Measurements from ENCODE around the gene FILIP1L. TPM values are rescaled to one million over a fixed set of nuclear protein-coding genes. Genes with fewer than 3 reads are reported as not detected.
A peak's percentile ranks its signal among the peaks of the same experiment; 100 is the strongest.

Gene FILIP1L
- total and polyA plus RNA-seq, 2 experiments from 2014 or later, result 0.45 to 0.82 TPM

DNA sequence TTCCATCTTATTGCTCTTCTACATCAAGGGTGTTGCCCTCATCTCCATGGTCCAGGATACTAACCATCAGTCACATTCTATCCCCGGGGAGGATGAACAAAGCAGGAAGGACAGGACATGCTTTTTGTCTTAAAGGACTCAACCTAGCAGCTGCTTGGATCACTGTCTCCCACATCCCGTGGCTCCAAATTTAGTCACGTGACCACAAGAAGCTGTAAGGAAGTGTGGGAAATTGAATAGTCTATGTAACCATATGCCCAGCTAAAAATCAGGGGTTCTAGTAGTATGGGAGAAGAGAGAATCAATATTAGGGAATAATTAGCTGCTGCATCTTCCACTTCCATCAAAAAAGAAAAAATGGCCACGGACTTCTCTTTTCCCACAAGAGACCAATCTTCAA is 314.9 kb downstream of the FILIP1L start:
- Histone ChIP-seq H3K9me3 (ENCODE audit: low read depth) (no peaks in the 10 kb centered on the region), H3K27me3 (no peaks in the 10 kb centered on the region), H3K36me3 (no peaks in the 10 kb centered on the region), H3K4me3 (no peak overlapping the region), H3K27ac (no peak overlapping the region), H3K4me1 (ENCODE audit: low read depth) (no peaks in the 10 kb centered on the region)
- TF ChIP-seq, protein P1, sequence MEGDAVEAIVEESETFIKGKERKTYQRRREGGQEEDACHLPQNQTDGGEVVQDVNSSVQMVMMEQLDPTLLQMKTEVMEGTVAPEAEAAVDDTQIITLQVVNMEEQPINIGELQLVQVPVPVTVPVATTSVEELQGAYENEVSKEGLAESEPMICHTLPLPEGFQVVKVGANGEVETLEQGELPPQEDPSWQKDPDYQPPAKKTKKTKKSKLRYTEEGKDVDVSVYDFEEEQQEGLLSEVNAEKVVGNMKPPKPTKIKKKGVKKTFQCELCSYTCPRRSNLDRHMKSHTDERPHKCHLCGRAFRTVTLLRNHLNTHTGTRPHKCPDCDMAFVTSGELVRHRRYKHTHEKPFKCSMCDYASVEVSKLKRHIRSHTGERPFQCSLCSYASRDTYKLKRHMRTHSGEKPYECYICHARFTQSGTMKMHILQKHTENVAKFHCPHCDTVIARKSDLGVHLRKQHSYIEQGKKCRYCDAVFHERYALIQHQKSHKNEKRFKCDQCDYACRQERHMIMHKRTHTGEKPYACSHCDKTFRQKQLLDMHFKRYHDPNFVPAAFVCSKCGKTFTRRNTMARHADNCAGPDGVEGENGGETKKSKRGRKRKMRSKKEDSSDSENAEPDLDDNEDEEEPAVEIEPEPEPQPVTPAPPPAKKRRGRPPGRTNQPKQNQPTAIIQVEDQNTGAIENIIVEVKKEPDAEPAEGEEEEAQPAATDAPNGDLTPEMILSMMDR (IDR thresholded peaks at IDR 0.05; ENCODE audit: low read depth, low read length), result no peak
- no peak for DNase-seq (ENCODE audit: low read depth in 1 of 2, low spot score in 1 of 2)

DNA sequence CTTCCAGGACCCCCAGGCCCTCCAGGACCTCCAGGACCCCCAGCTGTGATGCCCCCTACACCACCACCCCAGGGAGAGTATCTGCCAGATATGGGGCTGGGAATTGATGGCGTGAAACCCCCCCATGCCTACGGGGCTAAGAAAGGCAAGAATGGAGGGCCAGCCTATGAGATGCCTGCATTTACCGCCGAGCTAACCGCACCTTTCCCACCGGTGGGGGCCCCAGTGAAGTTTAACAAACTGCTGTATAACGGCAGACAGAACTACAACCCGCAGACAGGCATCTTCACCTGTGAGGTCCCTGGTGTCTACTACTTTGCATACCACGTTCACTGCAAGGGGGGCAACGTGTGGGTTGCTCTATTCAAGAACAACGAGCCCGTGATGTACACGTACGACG is 318.7 kb downstream of the FILIP1L start:
- TF ChIP-seq, protein P1 (IDR thresholded peaks at IDR 0.05; ENCODE audit: low read depth, low read length), result no peak
- no peak for DNase-seq (ENCODE audit: low read depth in 1 of 2, low spot score in 1 of 2)
- no peaks in the 10 kb centered on the region for H3K27me3 ChIP-seq
- H3K4me3 ChIP-seq, result no peak overlapping the region
- H3K27ac ChIP-seq, result no peak overlapping the region
- no peaks in the 10 kb centered on the region for H3K9me3 ChIP-seq (ENCODE audit: low read depth)
- H3K36me3 ChIP-seq, result no peaks in the 10 kb centered on the region
- no peaks in the 10 kb centered on the region for H3K4me1 ChIP-seq (ENCODE audit: low read depth)

DNA sequence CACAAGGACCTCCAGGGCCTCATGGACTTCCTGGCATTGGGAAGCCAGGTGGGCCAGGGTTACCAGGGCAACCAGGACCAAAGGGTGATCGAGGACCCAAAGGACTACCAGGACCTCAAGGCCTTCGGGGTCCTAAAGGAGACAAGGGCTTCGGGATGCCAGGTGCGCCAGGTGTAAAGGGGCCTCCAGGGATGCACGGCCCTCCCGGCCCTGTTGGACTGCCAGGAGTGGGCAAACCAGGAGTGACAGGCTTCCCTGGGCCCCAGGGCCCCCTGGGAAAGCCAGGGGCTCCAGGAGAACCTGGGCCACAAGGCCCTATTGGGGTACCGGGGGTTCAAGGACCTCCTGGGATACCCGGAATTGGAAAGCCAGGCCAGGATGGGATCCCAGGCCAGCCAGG is 319.8 kb downstream of the FILIP1L start:
- Histone ChIP-seq H3K27me3 (no peaks in the 10 kb centered on the region), H3K9me3 (ENCODE audit: low read depth) (no peaks in the 10 kb centered on the region), H3K4me1 (ENCODE audit: low read depth) (no peaks in the 10 kb centered on the region), H3K27ac (no peak overlapping the region), H3K4me3 (no peak overlapping the region), H3K36me3 (no peaks in the 10 kb centered on the region)
- TF ChIP-seq, protein P1 (IDR thresholded peaks at IDR 0.05; ENCODE audit: low read depth, low read length), result no peak
- DNase-seq (ENCODE audit: low read depth in 1 of 2, low spot score in 1 of 2), result no peak

DNA sequence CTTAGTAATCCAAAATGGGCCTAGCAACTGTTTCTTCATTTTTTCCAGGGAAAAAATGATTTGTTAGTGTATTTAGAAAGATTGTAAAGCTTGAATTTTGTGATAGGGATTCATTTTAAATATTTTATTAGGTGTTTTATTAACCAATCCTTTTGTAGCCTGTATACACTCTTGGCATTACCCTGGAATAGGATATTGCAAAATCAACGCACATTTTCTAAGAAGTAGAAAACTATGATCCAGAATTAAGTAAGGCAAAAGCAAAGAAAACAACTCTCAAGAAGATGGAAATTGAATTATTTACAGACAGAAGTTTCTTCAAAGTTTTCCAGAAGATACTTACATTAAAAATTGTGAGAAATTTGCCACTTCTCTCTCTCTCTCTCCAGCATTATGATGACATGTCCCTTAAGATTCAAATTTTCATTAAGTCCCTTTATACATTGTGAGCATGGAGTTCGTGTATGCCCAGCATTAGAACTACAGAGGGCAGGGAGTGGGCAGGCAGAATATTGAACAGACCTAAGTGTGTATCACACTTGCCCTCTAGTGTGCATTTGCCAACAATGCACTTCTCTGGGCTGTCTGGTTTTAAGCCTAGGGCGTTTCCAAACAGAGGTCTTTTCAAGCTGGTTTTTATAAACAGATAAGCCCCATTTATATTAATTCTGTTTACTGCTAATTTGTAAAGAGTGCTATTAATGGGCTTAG is 325.1 kb downstream of the FILIP1L start:
- no peak overlapping the region for H3K4me3 ChIP-seq
- H3K27ac ChIP-seq, result no peak overlapping the region
- H3K36me3 ChIP-seq, result no peaks in the 10 kb centered on the region
- no peaks in the 10 kb centered on the region for H3K9me3 ChIP-seq (ENCODE audit: low read depth)
- TF ChIP-seq, protein P1 (IDR thresholded peaks at IDR 0.05; ENCODE audit: low read depth, low read length), result peak; percentile 78
- peaks cover 10% of the 10 kb centered on the region for H3K27me3 ChIP-seq
- peak; percentile 48 to 86 for DNase-seq (ENCODE audit: low read depth in 1 of 2, low spot score in 1 of 2)
- no peaks in the 10 kb centered on the region for H3K4me1 ChIP-seq (ENCODE audit: low read depth)

Other genes starting within 250 kb of the FILIP1L start
- gene TBC1D23, start 146.5 kb upstream of the FILIP1L start, total RNA-seq, result 19.3 and 25.2 TPM in 2 replicates
- gene TBC1D23, start 146.5 kb upstream of the FILIP1L start, polyA plus RNA-seq, result 14.4 and 15.3 TPM in 2 replicates
- 35.4 and 38.6 TPM in 2 replicates for gene NIT2, start 220.3 kb upstream of the FILIP1L start, total RNA-seq
- gene NIT2, start 220.3 kb upstream of the FILIP1L start, polyA plus RNA-seq, result 67.4 and 97.9 TPM in 2 replicates